Activated CD8-positive, alpha-beta T cell treated with anti-CD3 and anti-CD28 coated beads for 36 hours (primary cell): ENCODE measurements around the gene SAMD4B. TPM values are rescaled to one million over a fixed set of nuclear protein-coding genes. Genes with fewer than 3 reads are reported as not detected.
A peak's percentile ranks its signal among the peaks of the same experiment; 100 is the strongest.

Experiments used
- ATAC-seq: fragments of 200-7000 bp; cut with Tn5 transposase; one replicate; pipeline ENCODE4 v1.10.0; 2021; ENCODE audit warnings: mild to moderate bottlenecking, moderate library complexity
- CTCF ChIA-PET: fragments of 350-600 bp; sonication (Branson Sonifier 250); formaldehyde crosslinking; loops from one replicate; lab custom pipeline; 2021; ENCODE audit warnings: antibody characterized with exemption; lab: Charles Lee
- POLR2A ChIA-PET: fragments of 350-600 bp; sonication (Branson Sonifier 250); formaldehyde crosslinking; loops from one replicate; lab custom pipeline; 2021; ENCODE audit warnings: antibody characterized with exemption; lab: Charles Lee
- DNase-seq: peaks from one replicate; pipeline ENCODE4 v3.0.0-alpha.2; 2020
- H3K27ac Mint-ChIP-seq: one replicate; pipeline ENCODE4 v1.8.0; 2021; ENCODE audit warnings: mild to moderate bottlenecking, mixed read lengths
- H3K27me3 Mint-ChIP-seq: one replicate; pipeline ENCODE4 v1.8.0; 2021; ENCODE audit warnings: mixed read lengths
- H3K36me3 Mint-ChIP-seq: one replicate; pipeline ENCODE4 v1.8.0; 2021; ENCODE audit warnings: low read depth, mixed read lengths
- H3K4me1 Mint-ChIP-seq: one replicate; pipeline ENCODE4 v1.8.0; 2021; ENCODE audit warnings: low read depth, mixed read lengths
- H3K4me3 Mint-ChIP-seq: one replicate; pipeline ENCODE4 v1.8.0; 2021; ENCODE audit warnings: mild to moderate bottlenecking, moderate library complexity, mixed read lengths
- H3K9me3 Mint-ChIP-seq: one replicate; pipeline ENCODE4 v1.8.0; 2021; ENCODE audit warnings: mixed read lengths
- CTCF ChIP-seq: fragments of 200-600 bp; IDR thresholded peaks from one replicate; pipeline ENCODE4 v1.8.0; 2022; ENCODE audit warnings: antibody characterized with exemption, mild to moderate bottlenecking
- intact Hi-C: fragments of 100-400 bp; cut with micrococcal nuclease; formaldehyde crosslinking; loops from one replicate; pipeline ENCODE4 v1.10.0; 2022
- total RNA-seq, 2 experiments: library from RNA; stranded (reverse); gene quantifications; one replicate each; pipeline ENCODE4 v1.2.3, GENCODE V29; 2021

Gene SAMD4B
- total RNA-seq, 2 experiments from 2014 or later, result 35.5 to 37.1 TPM

- Mint-ChIP-seq H3K36me3 (peaks cover 20% of the 10 kb centered on the region), H3K27ac (peak overlapping the region; percentile 76), H3K4me1 (peaks cover 64% of the 10 kb centered on the region), H3K27me3 (no peaks in the 10 kb centered on the region), H3K4me3 (no peak overlapping the region), H3K9me3 (no peaks in the 10 kb centered on the region)
- no peak for ATAC-seq
- ChIA-PET POLR2A (interaction anchor here (1.3 to 9.9 kb wide), 6 partner anchors 8 to 57 kb away, joined by 4 to 80 read pairs (median 12); partner anchors contain the start of genes MED29, PAF1, PLEKHG2 and RPS16), CTCF (interaction anchor here (0.6 to 8.5 kb wide), 3 partner anchors 8 to 14 kb away, joined by 3 to 153 read pairs (median 17); partner anchors contain the start of genes MED29, PAF1 and PLEKHG2)
- intact Hi-C loops, result no loop called here
- TF ChIP-seq CTCF, result no peak
- DNase-seq, result no peak
These were observed 57.4 kb downstream of the SAMD4B start for GRCh38 chr19:39399668-39400050.

GRCh38 chr19:39400061-39400460, 57.8 kb downstream of the SAMD4B start:
- ATAC-seq, result no peak
- H3K27me3 Mint-ChIP-seq, result no peaks in the 10 kb centered on the region
- ChIA-PET CTCF (interaction anchor here (0.6 to 8.5 kb wide), 3 partner anchors 9 to 14 kb away, joined by 3 to 153 read pairs (median 17); partner anchors contain the start of genes MED29, PAF1 and PLEKHG2), POLR2A (interaction anchor here (1.9 to 9.9 kb wide), 4 partner anchors 9 to 58 kb away, joined by 4 to 80 read pairs (median 17); partner anchors contain the start of genes MED29, PAF1, PLEKHG2 and SAMD4B)
- TF ChIP-seq CTCF, result no peak
- peaks cover 18% of the 10 kb centered on the region for H3K36me3 Mint-ChIP-seq
- intact Hi-C loops, result no loop called here
- no peak overlapping the region for H3K4me3 Mint-ChIP-seq
- peak overlapping the region; percentile 76 for H3K27ac Mint-ChIP-seq
- peaks cover 67% of the 10 kb centered on the region for H3K4me1 Mint-ChIP-seq
- no peak for DNase-seq
- H3K9me3 Mint-ChIP-seq, result no peaks in the 10 kb centered on the region

- CTCF ChIA-PET, result interaction anchor here (0.6 to 8.5 kb wide), 6 partner anchors 10 to 73 kb away, joined by 3 to 153 read pairs (median 4); partner anchors contain the start of genes MED29, PAF1, PLEKHG2 and RPS16
- H3K4me3 Mint-ChIP-seq, result peak overlapping the region; percentile 75
- ATAC-seq, result peak; percentile 6
- peak overlapping the region; percentile 99 for H3K27ac Mint-ChIP-seq
- peaks cover 11% of the 10 kb centered on the region for H3K36me3 Mint-ChIP-seq
- POLR2A ChIA-PET, result interaction anchor here (0.9 to 9.9 kb wide), 10 partner anchors 10 to 132 kb away, joined by 3 to 80 read pairs (median 6); partner anchors contain the start of genes EID2B, MED29, PAF1 and PLEKHG2
- intact Hi-C loops, result no loop called here
- TF ChIP-seq CTCF, result no peak
- DNase-seq, result no peak
- peaks cover 71% of the 10 kb centered on the region for H3K4me1 Mint-ChIP-seq
- no peaks in the 10 kb centered on the region for H3K27me3 Mint-ChIP-seq
- no peaks in the 10 kb centered on the region for H3K9me3 Mint-ChIP-seq
These were observed 58.9 kb downstream of the SAMD4B start for GRCh38 chr19:39401070-39401548.

GRCh38 chr19:39401549-39402345, 59.5 kb downstream of the SAMD4B start:
- peak overlapping the region; percentile 99 for H3K27ac Mint-ChIP-seq
- H3K27me3 Mint-ChIP-seq, result no peaks in the 10 kb centered on the region
- TF ChIP-seq CTCF, result no peak
- peak; percentile 95 for DNase-seq
- intact Hi-C loops, result no loop called here
- peaks cover 11% of the 10 kb centered on the region for H3K36me3 Mint-ChIP-seq
- H3K9me3 Mint-ChIP-seq, result no peaks in the 10 kb centered on the region
- H3K4me3 Mint-ChIP-seq, result peak overlapping the region; percentile 75
- CTCF ChIA-PET, result interaction anchor here (0.6 to 8.5 kb wide), 5 partner anchors 10 to 72 kb away, joined by 3 to 153 read pairs (median 3); partner anchors contain the start of genes MED29, PAF1 and PLEKHG2
- H3K4me1 Mint-ChIP-seq, result peaks cover 74% of the 10 kb centered on the region
- POLR2A ChIA-PET, result interaction anchor here (0.9 to 9.9 kb wide), 13 partner anchors 10 to 131 kb away, joined by 3 to 80 read pairs (median 4); partner anchors contain the start of genes EID2B, MED29, PAF1 and PLEKHG2
- ATAC-seq, result peak; percentile 62
